HEK293 (cell line): ENCODE measurements around the gene FLRT2.
A peak's percentile ranks its signal among the peaks of the same experiment; 100 is the strongest.

Source experiments
- CTCF ChIA-PET: fragments of 350-600 bp; formaldehyde crosslinking; extraction: SDS; loops from one replicate; lab custom pipeline; 2021; ENCODE audit warnings: antibody characterized with exemption; lab: Yijun Ruan, JAX
- POLR2A ChIA-PET: fragments of 300-600 bp; formaldehyde crosslinking; extraction: SDS; loops from one replicate; lab custom pipeline; 2020; ENCODE audit warnings: antibody characterized with exemption, inconsistent platforms; lab: Yijun Ruan, JAX
- H3K27ac ChIP-seq: fragments of 200-500 bp; sonication (Bioruptor generic); 2 replicates; pipeline ENCODE4 v1.5.1; 2014; ENCODE audit warnings: low read depth, low read length, control low read depth, inconsistent platforms; ENCODE audit errors: extremely low read depth
- H3K36me3 ChIP-seq, 2 experiments: fragments of 200-500 bp in 1 of 2; sonication (Bioruptor generic) in 1 of 2; 1 replicate in 1 of 2; 2 replicates in 1 of 2; pipeline ENCODE4 v1.5.1; 2014 to 2017; ENCODE audit warnings: inconsistent platforms in 2 of 2, low read length in 2 of 2; ENCODE audit not compliant: control insufficient read depth in 2 of 2, insufficient read depth in 1 of 2
- H3K4me1 ChIP-seq: fragments of 200-500 bp; sonication (Bioruptor generic); 2 replicates; pipeline ENCODE4 v1.5.1; 2014; ENCODE audit warnings: mild to moderate bottlenecking, low read length, inconsistent platforms; ENCODE audit not compliant: control insufficient read depth, insufficient read depth
- H3K4me3 ChIP-seq: 2 replicates; pipeline ENCODE4 v1.5.1; 2011; ENCODE audit warnings: low read depth, mild to moderate bottlenecking, control low read depth, low read length, moderate library complexity
- H3K9me3 ChIP-seq: fragments of 200-500 bp; sonication (Bioruptor generic); 2 replicates; pipeline ENCODE4 v1.5.1; 2014; ENCODE audit warnings: low read depth, low read length, inconsistent platforms; ENCODE audit not compliant: control insufficient read depth, insufficient read depth
- HOXD13 ChIP-seq: sonication (generic); formaldehyde crosslinking; IDR thresholded peaks from 2 replicates; pipeline ENCODE4 v1.8.0; 2022; ENCODE audit warnings: missing genetic modification reagents, borderline replicate concordance
- KLF17 ChIP-seq: fragments of 450-650 bp; formaldehyde crosslinking; IDR thresholded peaks from 2 replicates; pipeline ENCODE4 v1.5.1; 2016; ENCODE audit warnings: missing biosample characterization, missing genetic modification characterization
- REPIN1 ChIP-seq: fragments of 450-650 bp; formaldehyde crosslinking; IDR thresholded peaks from 2 replicates; pipeline ENCODE4 v1.5.1; 2017; ENCODE audit warnings: missing biosample characterization, missing genetic modification characterization, low read depth
- SALL2 ChIP-seq: fragments of 450-650 bp; formaldehyde crosslinking; IDR thresholded peaks from 2 replicates; pipeline ENCODE4 v1.5.0; 2017; ENCODE audit warnings: missing biosample characterization, mild to moderate bottlenecking, missing genetic modification characterization, borderline replicate concordance
- SCRT1 ChIP-seq: fragments of 450-650 bp; formaldehyde crosslinking; IDR thresholded peaks from 2 replicates; pipeline ENCODE4 v1.5.1; 2016; ENCODE audit warnings: missing biosample characterization, missing genetic modification characterization, borderline replicate concordance
- SCRT2 ChIP-seq: fragments of 450-650 bp; formaldehyde crosslinking; IDR thresholded peaks from 2 replicates; pipeline ENCODE4 v1.5.1; 2016; ENCODE audit warnings: missing biosample characterization, missing genetic modification characterization
- TCF7L2 ChIP-seq: IDR thresholded peaks from 2 replicates; pipeline ENCODE4 v1.6.1; 2011; ENCODE audit warnings: low read depth, mild to moderate bottlenecking, inconsistent platforms, low read length, moderate library complexity, borderline replicate concordance
- TRIM28 ChIP-seq: IDR thresholded peaks from 2 replicates; pipeline ENCODE4 v1.6.1; 2011; ENCODE audit warnings: low read length, control low read depth, borderline replicate concordance
- YY2 ChIP-seq: fragments of 450-650 bp; formaldehyde crosslinking; IDR thresholded peaks from 2 replicates; pipeline ENCODE4 v1.5.1; 2016; ENCODE audit warnings: missing biosample characterization, missing genetic modification characterization
- ZNF133 ChIP-seq: fragments of 450-650 bp; formaldehyde crosslinking; IDR thresholded peaks from 2 replicates; pipeline ENCODE4 v1.5.1; 2016; ENCODE audit warnings: missing biosample characterization, missing genetic modification characterization
- ZNF138 ChIP-seq: fragments of 450-650 bp; formaldehyde crosslinking; IDR thresholded peaks from 2 replicates; pipeline ENCODE4 v1.5.1; 2016; ENCODE audit warnings: missing biosample characterization, missing genetic modification characterization, borderline replicate concordance
- ZNF184 ChIP-seq: fragments of 450-650 bp; IDR thresholded peaks from 2 replicates; pipeline ENCODE4 v1.5.1; 2018; ENCODE audit warnings: missing biosample characterization, mild to moderate bottlenecking, missing genetic modification characterization
- ZNF521 ChIP-seq: fragments of 450-650 bp; formaldehyde crosslinking; IDR thresholded peaks from 2 replicates; pipeline ENCODE4 v1.5.1; 2017; ENCODE audit warnings: missing biosample characterization, mild to moderate bottlenecking, missing genetic modification characterization
- ZNF529 ChIP-seq: fragments of 450-650 bp; formaldehyde crosslinking; IDR thresholded peaks from 2 replicates; pipeline ENCODE4 v1.5.1; 2017; ENCODE audit warnings: missing genetic modification characterization, missing biosample characterization; ENCODE audit not compliant: insufficient replicate concordance
- ZNF596 ChIP-seq: fragments of 450-650 bp; IDR thresholded peaks from 2 replicates; pipeline ENCODE4 v1.5.0; 2018; ENCODE audit warnings: missing biosample characterization, mild to moderate bottlenecking, missing genetic modification characterization, moderate library complexity
- ZNF623 ChIP-seq: fragments of 450-650 bp; formaldehyde crosslinking; IDR thresholded peaks from 2 replicates; pipeline ENCODE4 v1.5.1; 2016; ENCODE audit warnings: missing biosample characterization, missing genetic modification characterization
- ZNF791 ChIP-seq: fragments of 450-650 bp; formaldehyde crosslinking; IDR thresholded peaks from 2 replicates; pipeline ENCODE4 v1.5.1; 2016; ENCODE audit warnings: missing biosample characterization, missing genetic modification characterization
- TF ChIP-seq, protein P1 (sequence below): fragments of 450-650 bp; formaldehyde crosslinking; IDR thresholded peaks from 2 replicates; pipeline ENCODE4 v1.5.1; 2016; ENCODE audit warnings: missing biosample characterization, missing genetic modification characterization, borderline replicate concordance
- TF ChIP-seq, protein P2 (sequence below): fragments of 450-650 bp; formaldehyde crosslinking; IDR thresholded peaks from 2 replicates; pipeline ENCODE4 v1.5.1; 2016; ENCODE audit warnings: missing biosample characterization, missing genetic modification characterization
- TF ChIP-seq, protein P3 (sequence below): fragments of 450-650 bp; formaldehyde crosslinking; IDR thresholded peaks from 2 replicates; pipeline ENCODE4 v1.5.1; 2016; ENCODE audit warnings: missing biosample characterization, missing genetic modification characterization
- TF ChIP-seq, protein P4 (sequence below): fragments of 450-650 bp; formaldehyde crosslinking; IDR thresholded peaks from 2 replicates; pipeline ENCODE4 v1.5.1; 2017; ENCODE audit warnings: missing biosample characterization, missing genetic modification characterization

The FLRT2 gene

DNA sequence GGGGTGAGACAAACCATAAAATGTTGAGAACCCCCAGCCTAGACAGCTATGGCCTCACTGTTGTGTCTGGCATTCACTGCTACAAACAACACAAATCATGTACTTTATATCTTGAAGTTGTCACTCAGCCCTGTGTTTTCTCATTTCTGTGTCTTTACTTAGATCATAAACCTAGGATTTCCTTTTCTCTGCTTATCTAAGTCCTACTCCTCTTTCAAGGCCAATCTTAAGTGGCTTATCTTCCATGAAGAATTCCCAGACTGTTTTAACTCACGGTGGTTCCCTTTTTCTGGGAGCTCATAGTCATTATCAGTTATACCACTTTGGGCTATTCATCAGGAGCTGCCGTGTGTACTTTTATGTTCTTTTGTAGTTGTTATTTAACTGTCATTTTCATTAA, 42.1 kb downstream of the FLRT2 start:
- CTCF ChIA-PET: no interaction called here
- POLR2A ChIA-PET: interaction anchor here (1.2 kb wide), 1 partner anchor 39 kb away, joined by 3 read pairs; no protein-coding TSS in a partner anchor

GRCh38 chr14:85572845-85573244, 42.9 kb downstream of the FLRT2 start:
- ChIA-PET POLR2A (no interaction called here), CTCF (interaction anchor here (0.6 kb wide), 1 partner anchor 11 kb away, joined by 5 read pairs; no protein-coding TSS in a partner anchor)
- H3K27ac ChIP-seq: no peak overlapping the region
- no peaks in the 10 kb centered on the region for H3K9me3 ChIP-seq
- no peak overlapping the region for H3K4me3 ChIP-seq
- H3K36me3 ChIP-seq: no peaks in the 10 kb centered on the region
- peaks cover 30% of the 10 kb centered on the region for H3K4me1 ChIP-seq
- TF ChIP-seq ZNF791 (tag by site-specific recombination): no peak
- TF ChIP-seq, protein P1, sequence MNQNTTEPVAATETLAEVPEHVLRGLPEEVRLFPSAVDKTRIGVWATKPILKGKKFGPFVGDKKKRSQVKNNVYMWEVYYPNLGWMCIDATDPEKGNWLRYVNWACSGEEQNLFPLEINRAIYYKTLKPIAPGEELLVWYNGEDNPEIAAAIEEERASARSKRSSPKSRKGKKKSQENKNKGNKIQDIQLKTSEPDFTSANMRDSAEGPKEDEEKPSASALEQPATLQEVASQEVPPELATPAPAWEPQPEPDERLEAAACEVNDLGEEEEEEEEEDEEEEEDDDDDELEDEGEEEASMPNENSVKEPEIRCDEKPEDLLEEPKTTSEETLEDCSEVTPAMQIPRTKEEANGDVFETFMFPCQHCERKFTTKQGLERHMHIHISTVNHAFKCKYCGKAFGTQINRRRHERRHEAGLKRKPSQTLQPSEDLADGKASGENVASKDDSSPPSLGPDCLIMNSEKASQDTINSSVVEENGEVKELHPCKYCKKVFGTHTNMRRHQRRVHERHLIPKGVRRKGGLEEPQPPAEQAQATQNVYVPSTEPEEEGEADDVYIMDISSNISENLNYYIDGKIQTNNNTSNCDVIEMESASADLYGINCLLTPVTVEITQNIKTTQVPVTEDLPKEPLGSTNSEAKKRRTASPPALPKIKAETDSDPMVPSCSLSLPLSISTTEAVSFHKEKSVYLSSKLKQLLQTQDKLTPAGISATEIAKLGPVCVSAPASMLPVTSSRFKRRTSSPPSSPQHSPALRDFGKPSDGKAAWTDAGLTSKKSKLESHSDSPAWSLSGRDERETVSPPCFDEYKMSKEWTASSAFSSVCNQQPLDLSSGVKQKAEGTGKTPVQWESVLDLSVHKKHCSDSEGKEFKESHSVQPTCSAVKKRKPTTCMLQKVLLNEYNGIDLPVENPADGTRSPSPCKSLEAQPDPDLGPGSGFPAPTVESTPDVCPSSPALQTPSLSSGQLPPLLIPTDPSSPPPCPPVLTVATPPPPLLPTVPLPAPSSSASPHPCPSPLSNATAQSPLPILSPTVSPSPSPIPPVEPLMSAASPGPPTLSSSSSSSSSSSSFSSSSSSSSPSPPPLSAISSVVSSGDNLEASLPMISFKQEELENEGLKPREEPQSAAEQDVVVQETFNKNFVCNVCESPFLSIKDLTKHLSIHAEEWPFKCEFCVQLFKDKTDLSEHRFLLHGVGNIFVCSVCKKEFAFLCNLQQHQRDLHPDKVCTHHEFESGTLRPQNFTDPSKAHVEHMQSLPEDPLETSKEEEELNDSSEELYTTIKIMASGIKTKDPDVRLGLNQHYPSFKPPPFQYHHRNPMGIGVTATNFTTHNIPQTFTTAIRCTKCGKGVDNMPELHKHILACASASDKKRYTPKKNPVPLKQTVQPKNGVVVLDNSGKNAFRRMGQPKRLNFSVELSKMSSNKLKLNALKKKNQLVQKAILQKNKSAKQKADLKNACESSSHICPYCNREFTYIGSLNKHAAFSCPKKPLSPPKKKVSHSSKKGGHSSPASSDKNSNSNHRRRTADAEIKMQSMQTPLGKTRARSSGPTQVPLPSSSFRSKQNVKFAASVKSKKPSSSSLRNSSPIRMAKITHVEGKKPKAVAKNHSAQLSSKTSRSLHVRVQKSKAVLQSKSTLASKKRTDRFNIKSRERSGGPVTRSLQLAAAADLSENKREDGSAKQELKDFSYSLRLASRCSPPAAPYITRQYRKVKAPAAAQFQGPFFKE (tag by site-specific recombination): no peak
- no peak for TF ChIP-seq KLF17 (tag by site-specific recombination)
- TF ChIP-seq, protein P2, sequence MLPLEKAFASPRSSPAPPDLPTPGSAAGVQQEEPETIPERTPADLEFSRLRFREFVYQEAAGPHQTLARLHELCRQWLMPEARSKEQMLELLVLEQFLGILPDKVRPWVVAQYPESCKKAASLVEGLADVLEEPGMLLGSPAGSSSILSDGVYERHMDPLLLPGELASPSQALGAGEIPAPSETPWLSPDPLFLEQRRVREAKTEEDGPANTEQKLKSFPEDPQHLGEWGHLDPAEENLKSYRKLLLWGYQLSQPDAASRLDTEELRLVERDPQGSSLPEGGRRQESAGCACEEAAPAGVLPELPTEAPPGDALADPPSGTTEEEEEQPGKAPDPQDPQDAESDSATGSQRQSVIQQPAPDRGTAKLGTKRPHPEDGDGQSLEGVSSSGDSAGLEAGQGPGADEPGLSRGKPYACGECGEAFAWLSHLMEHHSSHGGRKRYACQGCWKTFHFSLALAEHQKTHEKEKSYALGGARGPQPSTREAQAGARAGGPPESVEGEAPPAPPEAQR: no peak
- no peak for TF ChIP-seq REPIN1 (tag by site-specific recombination)
- no peak for TF ChIP-seq ZNF623 (tag by site-specific recombination)
- no peak for TF ChIP-seq ZNF133 (tag by site-specific recombination)
- TF ChIP-seq ZNF138 (tag by site-specific recombination): no peak
- no peak for TF ChIP-seq YY2 (tag by site-specific recombination)
- no peak for TF ChIP-seq ZNF596 (tag by site-specific recombination)
- TF ChIP-seq ZNF529 (tag by site-specific recombination): no peak
- no peak for TF ChIP-seq SCRT2 (tag by site-specific recombination)
- TF ChIP-seq ZNF521 (tag by site-specific recombination): no peak
- TF ChIP-seq, protein P3, sequence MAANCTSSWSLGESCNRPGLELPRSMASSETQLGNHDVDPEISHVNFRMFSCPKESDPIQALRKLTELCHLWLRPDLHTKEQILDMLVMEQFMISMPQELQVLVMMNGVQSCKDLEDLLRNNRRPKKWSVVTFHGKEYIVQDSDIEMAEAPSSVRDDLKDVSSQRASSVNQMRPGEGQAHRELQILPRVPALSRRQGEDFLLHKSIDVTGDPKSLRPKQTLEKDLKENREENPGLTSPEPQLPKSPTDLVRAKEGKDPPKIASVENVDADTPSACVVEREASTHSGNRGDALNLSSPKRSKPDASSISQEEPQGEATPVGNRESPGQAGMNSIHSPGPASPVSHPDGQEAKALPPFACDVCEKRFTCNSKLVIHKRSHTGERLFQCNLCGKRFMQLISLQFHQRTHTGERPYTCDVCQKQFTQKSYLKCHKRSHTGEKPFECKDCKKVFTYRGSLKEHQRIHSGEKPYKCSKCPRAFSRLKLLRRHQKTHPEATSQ (tag by site-specific recombination): no peak
- no peak for TF ChIP-seq HOXD13 (CRISPR knock-in tag)
- TF ChIP-seq, protein P4, sequence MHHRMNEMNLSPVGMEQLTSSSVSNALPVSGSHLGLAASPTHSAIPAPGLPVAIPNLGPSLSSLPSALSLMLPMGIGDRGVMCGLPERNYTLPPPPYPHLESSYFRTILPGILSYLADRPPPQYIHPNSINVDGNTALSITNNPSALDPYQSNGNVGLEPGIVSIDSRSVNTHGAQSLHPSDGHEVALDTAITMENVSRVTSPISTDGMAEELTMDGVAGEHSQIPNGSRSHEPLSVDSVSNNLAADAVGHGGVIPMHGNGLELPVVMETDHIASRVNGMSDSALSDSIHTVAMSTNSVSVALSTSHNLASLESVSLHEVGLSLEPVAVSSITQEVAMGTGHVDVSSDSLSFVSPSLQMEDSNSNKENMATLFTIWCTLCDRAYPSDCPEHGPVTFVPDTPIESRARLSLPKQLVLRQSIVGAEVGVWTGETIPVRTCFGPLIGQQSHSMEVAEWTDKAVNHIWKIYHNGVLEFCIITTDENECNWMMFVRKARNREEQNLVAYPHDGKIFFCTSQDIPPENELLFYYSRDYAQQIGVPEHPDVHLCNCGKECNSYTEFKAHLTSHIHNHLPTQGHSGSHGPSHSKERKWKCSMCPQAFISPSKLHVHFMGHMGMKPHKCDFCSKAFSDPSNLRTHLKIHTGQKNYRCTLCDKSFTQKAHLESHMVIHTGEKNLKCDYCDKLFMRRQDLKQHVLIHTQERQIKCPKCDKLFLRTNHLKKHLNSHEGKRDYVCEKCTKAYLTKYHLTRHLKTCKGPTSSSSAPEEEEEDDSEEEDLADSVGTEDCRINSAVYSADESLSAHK (tag by site-specific recombination): no peak
- TF ChIP-seq ZNF184 (tag by site-specific recombination): no peak
- no peak for TF ChIP-seq SALL2 (tag by site-specific recombination)
- no peak for TF ChIP-seq TRIM28

More for the DNA sequence above, 42.1 kb downstream of the FLRT2 start:
- Histone ChIP-seq H3K9me3 (no peaks in the 10 kb centered on the region), H3K4me1 (peaks cover 30% of the 10 kb centered on the region), H3K36me3 (no peaks in the 10 kb centered on the region), H3K27ac (no peak overlapping the region), H3K4me3 (no peak overlapping the region)
- no peak for TF ChIP-seq SCRT1 (tag by site-specific recombination)
- TF ChIP-seq TCF7L2: peak; percentile 27; the same call in 1 of the 2 replicates
